SU-DHL-6 (cell line): ENCODE measurements around the gene VSX2.

ENCODE experiments used
- CTCF ChIP-seq: fragments of 200-600 bp; sonication (generic); IDR thresholded peaks from one replicate; pipeline ENCODE4 v1.5.1; 2017; ENCODE audit warnings: antibody characterized with exemption, mild to moderate bottlenecking, low read length, moderate library complexity; ENCODE audit not compliant: insufficient read depth, poor library complexity, severe bottlenecking
- EZH2phosphoT487 ChIP-seq: fragments of 200-600 bp; sonication (generic), shearing (Covaris generic); conservative IDR thresholded peaks from 2 replicates; pipeline ENCODE4 v1.6.1; 2018; ENCODE audit warnings: mild to moderate bottlenecking, antibody characterized with exemption, low read length, moderate library complexity, mixed read lengths

- TF ChIP-seq CTCF (no peak), EZH2phosphoT487 (no peak)
Observed at GRCh38 chr14:74260525-74261233, 21.4 kb downstream of the VSX2 start.
